ENCODE results near the gene GPR137. TPM values are rescaled to one million over a fixed set of nuclear protein-coding genes. Genes with fewer than 3 reads are reported as not detected.

Gene GPR137
- polyA plus RNA-seq, 3 donors, result 7.8 to 21.0 (median 9.3) TPM

DNA sequence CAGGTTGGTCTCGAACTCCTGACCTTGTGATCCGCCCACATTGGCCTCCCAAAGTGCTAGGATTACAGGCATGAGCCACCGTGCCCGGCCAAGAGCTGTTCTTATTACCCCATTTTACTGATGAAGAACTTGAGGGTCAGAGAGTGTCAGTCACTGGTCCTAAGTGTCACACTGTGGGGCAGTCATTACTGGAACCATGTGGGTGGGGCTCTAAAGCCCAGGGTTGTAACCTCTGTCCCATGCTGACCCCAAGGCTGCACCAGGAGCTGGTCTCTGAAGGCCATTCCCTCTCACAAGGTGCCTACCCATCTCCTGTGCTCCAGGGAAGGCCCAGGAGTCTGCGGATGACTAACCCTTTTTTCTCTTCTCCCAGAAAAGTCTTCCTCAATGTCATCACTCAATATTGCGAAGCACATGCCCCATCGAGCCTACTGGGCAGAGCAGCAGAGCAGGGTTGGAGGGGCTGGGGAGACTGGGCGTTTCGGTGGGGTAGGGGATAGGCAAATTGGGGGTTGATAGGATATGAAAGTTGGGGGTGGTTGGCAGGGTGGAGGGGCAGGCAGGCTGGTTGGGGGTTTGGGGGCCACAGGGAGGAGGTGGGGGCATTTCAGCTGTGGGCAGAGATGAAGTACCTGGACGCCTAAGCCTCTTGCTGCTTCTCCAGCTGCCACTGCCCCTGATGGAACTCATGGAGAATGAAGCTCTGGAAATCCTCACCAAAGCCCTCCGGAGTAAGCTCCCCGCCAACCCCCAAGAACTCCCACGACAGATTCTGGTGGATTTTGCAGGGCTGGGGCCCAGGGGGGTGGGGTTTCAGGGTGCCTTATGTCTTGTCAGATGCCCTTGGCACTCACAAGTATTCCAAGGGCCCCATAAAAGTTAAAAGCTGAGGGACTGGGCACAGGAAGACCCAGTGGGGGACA lies 17.7 kb downstream of the GPR137 start:
- H3K9me3 Mint-ChIP-seq, result peaks cover 0 to 17% (median 8%) of the 10 kb centered on the region in 7 donors
- peaks cover 30 to 40% (median 39%) of the 10 kb centered on the region in 3 donors for H3K27me3 Mint-ChIP-seq (ENCODE audit: low read depth in 3 of 3)
- peaks cover 26% of the 10 kb centered on the region for H3K79me2 ChIP-seq (ENCODE audit: insufficient read depth, low read length)
- peaks cover 9 to 12% of the 10 kb centered on the region in 2 donors for H3K36me3 ChIP-seq (replicated peaks in 1 of 2; ENCODE audit: control insufficient read depth in 1 of 2, insufficient read depth in 2 of 2, low read length in 2 of 2)
- peak overlapping the region; percentile 75 for H3K4me2 ChIP-seq (replicated peaks; ENCODE audit: extremely low read depth, low read length, poor library complexity, severe bottlenecking)
- H3K4me1 ChIP-seq (ENCODE audit: control insufficient read depth in 1 of 2, insufficient read depth in 2 of 2, low read length in 2 of 2), result peaks cover 48 to 60% of the 10 kb centered on the region in 2 donors
- peak overlapping the region in 1 of 3 experiments; percentile 91 for H3K4me3 ChIP-seq (replicated peaks in 1 of 3; ENCODE audit: low read depth in 2 of 3, low read length in 3 of 3)
- H3K4me1 Mint-ChIP-seq, result peaks cover 59% of the 10 kb centered on the region
- peak in 1 of 3 donors; percentile 33 for DNase-seq
- TF ChIP-seq, protein P1, sequence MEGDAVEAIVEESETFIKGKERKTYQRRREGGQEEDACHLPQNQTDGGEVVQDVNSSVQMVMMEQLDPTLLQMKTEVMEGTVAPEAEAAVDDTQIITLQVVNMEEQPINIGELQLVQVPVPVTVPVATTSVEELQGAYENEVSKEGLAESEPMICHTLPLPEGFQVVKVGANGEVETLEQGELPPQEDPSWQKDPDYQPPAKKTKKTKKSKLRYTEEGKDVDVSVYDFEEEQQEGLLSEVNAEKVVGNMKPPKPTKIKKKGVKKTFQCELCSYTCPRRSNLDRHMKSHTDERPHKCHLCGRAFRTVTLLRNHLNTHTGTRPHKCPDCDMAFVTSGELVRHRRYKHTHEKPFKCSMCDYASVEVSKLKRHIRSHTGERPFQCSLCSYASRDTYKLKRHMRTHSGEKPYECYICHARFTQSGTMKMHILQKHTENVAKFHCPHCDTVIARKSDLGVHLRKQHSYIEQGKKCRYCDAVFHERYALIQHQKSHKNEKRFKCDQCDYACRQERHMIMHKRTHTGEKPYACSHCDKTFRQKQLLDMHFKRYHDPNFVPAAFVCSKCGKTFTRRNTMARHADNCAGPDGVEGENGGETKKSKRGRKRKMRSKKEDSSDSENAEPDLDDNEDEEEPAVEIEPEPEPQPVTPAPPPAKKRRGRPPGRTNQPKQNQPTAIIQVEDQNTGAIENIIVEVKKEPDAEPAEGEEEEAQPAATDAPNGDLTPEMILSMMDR (IDR thresholded peaks at IDR 0.05), result no peak
- no peak overlapping the region for H2AFZ ChIP-seq (ENCODE audit: insufficient read depth, low read depth, low read length, poor library complexity, severe bottlenecking)
- H4K20me1 ChIP-seq (ENCODE audit: insufficient read depth, low read length), result peaks cover 26% of the 10 kb centered on the region
- peaks cover 11% of the 10 kb centered on the region in 2 donors for H3K36me3 Mint-ChIP-seq
- H3K9ac ChIP-seq (ENCODE audit: insufficient read depth, low read length, poor library complexity, severe bottlenecking), result peak overlapping the region; percentile 83
- peak overlapping the region in 1 of 2 donors; percentile 79 for H3K4me3 Mint-ChIP-seq
- peaks cover 18 to 26% of the 10 kb centered on the region in 2 donors for H3K27me3 ChIP-seq (ENCODE audit: control insufficient read depth in 2 of 2, insufficient read depth in 2 of 2, low read length in 2 of 2)
- 83% methylated on average over 8 of the region's 13 CpGs for WGBS (ENCODE audit: insufficient coverage)
- H3K27ac Mint-ChIP-seq, result peak overlapping the region in 6 of 7 donors; percentile 68 to 99 (median 98)
- intact Hi-C loops (cut with micrococcal nuclease), result loop anchor here (1.0 to 5.0 kb wide), 5 partner anchors 33 to 97 kb away; partner anchors contain the start of genes FKBP2 (in 2 of the 2) and FERMT3 (in 1 of the 2)
- H3K9me3 ChIP-seq (replicated peaks in 1 of 2; ENCODE audit: control insufficient read depth in 1 of 2, insufficient read depth in 1 of 2, low read length in 2 of 2), result peaks cover 3 to 4% of the 10 kb centered on the region in 2 donors
- H3K27ac ChIP-seq (ENCODE audit: low read depth in 1 of 2, low read length in 2 of 2), result peak overlapping the region; percentile 96 to 97

DNA sequence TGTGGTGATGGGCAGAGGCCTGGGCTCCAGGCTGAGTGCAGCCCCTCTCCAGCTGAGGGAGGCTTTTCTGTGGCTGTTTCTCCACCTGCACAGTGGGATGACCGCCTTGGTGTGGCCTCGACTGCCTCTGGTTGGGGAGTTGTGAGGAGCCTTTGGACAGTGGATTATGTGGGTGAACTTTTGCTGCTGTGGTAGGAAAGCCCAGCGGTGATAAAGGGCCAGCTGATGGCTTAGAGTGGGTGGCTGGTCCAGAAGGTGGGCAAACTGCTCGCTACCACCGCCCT lies 18.3 kb downstream of the GPR137 start:
- TF ChIP-seq, protein P1 (IDR thresholded peaks at IDR 0.05), result no peak
- Histone ChIP-seq H3K9me3 (replicated peaks in 1 of 2; ENCODE audit: control insufficient read depth in 1 of 2, insufficient read depth in 1 of 2, low read length in 2 of 2) (peaks cover 0 to 3% of the 10 kb centered on the region in 2 donors), H3K4me1 (ENCODE audit: control insufficient read depth in 1 of 2, insufficient read depth in 2 of 2, low read length in 2 of 2) (peaks cover 48 to 59% of the 10 kb centered on the region in 2 donors), H3K9ac (ENCODE audit: insufficient read depth, low read length, poor library complexity, severe bottlenecking) (peak overlapping the region; percentile 83), H3K27ac (ENCODE audit: low read depth in 1 of 2, low read length in 2 of 2) (peak overlapping the region; percentile 96 to 97), H4K20me1 (ENCODE audit: insufficient read depth, low read length) (peaks cover 26% of the 10 kb centered on the region), H3K4me2 (replicated peaks; ENCODE audit: extremely low read depth, low read length, poor library complexity, severe bottlenecking) (peak overlapping the region; percentile 75), H3K36me3 (replicated peaks in 1 of 2; ENCODE audit: control insufficient read depth in 1 of 2, insufficient read depth in 2 of 2, low read length in 2 of 2) (peaks cover 9 to 12% of the 10 kb centered on the region in 2 donors), H2AFZ (ENCODE audit: insufficient read depth, low read depth, low read length, poor library complexity, severe bottlenecking) (no peak overlapping the region), H3K79me2 (ENCODE audit: insufficient read depth, low read length) (peaks cover 28% of the 10 kb centered on the region), H3K27me3 (ENCODE audit: control insufficient read depth in 2 of 2, insufficient read depth in 2 of 2, low read length in 2 of 2) (peaks cover 12 to 20% of the 10 kb centered on the region in 2 donors), H3K4me3 (replicated peaks in 1 of 3; ENCODE audit: low read depth in 2 of 3, low read length in 3 of 3) (peak overlapping the region; percentile 28 to 91 (median 70))
- H3K36me3 Mint-ChIP-seq, result peaks cover 11% of the 10 kb centered on the region in 2 donors
- peaks cover 0 to 12% (median 6%) of the 10 kb centered on the region in 7 donors for H3K9me3 Mint-ChIP-seq
- DNase-seq, result no peak
- H3K27ac Mint-ChIP-seq, result peak overlapping the region; percentile 96 to 99 (median 99)
- peaks cover 56% of the 10 kb centered on the region for H3K4me1 Mint-ChIP-seq
- intact Hi-C loops (cut with micrococcal nuclease), result loop anchor here (1.0 to 5.0 kb wide), 5 partner anchors 34 to 97 kb away; partner anchors contain the start of genes FKBP2 (in 2 of the 2) and FERMT3 (in 1 of the 2)
- H3K4me3 Mint-ChIP-seq, result peak overlapping the region; percentile 79 to 89
- peaks cover 24 to 34% (median 33%) of the 10 kb centered on the region in 3 donors for H3K27me3 Mint-ChIP-seq (ENCODE audit: low read depth in 3 of 3)
- WGBS (ENCODE audit: insufficient coverage), result 70% methylated on average over 2 of the region's 5 CpGs
